HG02884 (cell line): ENCODE measurements around the gene MED25.

Source experiments
- ATAC-seq: cut with Tn5 transposase; IDR thresholded peaks from one replicate; pipeline ENCODE4 v1.9.1; 2021; ENCODE audit warnings: mild to moderate bottlenecking, moderate library complexity; ENCODE audit not compliant: unreplicated experiment

The MED25 gene

GRCh38 chr19:49798574-49798973, 19.5 kb upstream of the MED25 start:
- ATAC-seq = no peak

- ATAC-seq = no peak
Measured at GRCh38 chr19:49799271-49799797, 18.8 kb upstream of the MED25 start.

DNA sequence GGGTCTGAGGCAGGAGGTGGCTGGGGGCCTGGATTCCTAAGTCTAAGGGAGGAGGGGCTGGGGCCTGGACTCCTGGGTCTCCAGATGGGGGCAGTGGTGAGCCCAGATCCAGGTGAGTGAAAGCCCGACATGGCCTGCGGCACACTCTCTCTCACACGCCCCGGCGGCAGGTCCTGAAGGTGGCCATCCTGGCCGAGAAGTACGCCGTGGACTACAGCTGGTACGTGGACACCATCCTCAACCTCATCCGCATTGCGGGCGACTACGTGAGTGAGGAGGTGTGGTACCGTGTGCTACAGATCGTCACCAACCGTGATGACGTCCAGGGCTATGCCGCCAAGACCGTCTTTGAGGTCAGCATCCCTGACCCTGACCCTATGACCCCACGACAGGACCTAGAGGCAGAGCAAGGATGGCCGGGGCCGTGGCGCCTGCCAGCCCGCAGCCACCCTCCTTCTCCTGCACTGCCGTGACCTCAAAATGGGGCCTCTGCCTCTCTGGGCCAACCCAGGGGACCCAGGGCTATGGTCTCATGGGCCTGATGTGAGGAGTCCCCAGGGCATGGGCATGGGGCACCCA, 18.2 kb upstream of the MED25 start:
- no peak for ATAC-seq

- no peak for ATAC-seq
Measured at GRCh38 chr19:49800771-49801170, 17.3 kb upstream of the MED25 start.

GRCh38 chr19:49801401-49801888, 16.6 kb upstream of the MED25 start:
- ATAC-seq = no peak

DNA sequence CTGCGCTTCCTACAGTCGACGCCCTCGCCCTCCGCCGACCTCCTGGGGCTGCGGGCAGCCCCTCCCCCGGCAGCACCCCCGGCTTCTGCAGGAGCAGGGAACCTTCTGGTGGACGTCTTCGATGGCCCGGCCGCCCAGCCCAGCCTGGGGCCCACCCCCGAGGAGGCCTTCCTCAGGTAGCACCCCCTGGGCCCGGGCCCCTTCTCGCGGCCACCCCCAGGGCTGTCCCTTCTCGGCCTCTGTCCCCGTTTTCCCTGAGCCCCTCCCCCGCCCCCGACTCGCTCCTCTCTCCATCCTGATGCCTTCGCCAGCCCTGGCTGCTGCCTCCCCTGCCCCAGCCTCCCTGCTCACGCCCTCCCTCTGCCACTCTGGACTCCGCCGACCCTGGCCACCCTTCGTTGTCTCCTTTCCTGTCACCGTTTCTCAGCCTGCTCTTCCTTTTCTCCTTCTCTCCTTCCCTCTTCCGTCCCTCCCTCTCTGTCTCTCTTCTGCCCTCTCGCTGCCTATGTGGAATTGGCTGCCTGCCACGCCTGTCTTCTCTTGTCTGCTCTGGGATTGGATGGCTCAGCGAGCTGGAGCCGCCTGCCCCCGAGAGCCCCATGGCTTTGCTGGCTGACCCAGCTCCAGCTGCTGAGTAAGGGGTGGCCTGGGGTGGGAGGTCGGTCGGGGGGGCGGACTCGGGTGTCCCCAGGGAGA, 16.0 kb upstream of the MED25 start:
- ATAC-seq = no peak

- ATAC-seq = no peak
Measured at GRCh38 chr19:49802836-49803528, 15.1 kb upstream of the MED25 start.

GRCh38 chr19:49803529-49803856, 14.6 kb upstream of the MED25 start:
- ATAC-seq = no peak

DNA sequence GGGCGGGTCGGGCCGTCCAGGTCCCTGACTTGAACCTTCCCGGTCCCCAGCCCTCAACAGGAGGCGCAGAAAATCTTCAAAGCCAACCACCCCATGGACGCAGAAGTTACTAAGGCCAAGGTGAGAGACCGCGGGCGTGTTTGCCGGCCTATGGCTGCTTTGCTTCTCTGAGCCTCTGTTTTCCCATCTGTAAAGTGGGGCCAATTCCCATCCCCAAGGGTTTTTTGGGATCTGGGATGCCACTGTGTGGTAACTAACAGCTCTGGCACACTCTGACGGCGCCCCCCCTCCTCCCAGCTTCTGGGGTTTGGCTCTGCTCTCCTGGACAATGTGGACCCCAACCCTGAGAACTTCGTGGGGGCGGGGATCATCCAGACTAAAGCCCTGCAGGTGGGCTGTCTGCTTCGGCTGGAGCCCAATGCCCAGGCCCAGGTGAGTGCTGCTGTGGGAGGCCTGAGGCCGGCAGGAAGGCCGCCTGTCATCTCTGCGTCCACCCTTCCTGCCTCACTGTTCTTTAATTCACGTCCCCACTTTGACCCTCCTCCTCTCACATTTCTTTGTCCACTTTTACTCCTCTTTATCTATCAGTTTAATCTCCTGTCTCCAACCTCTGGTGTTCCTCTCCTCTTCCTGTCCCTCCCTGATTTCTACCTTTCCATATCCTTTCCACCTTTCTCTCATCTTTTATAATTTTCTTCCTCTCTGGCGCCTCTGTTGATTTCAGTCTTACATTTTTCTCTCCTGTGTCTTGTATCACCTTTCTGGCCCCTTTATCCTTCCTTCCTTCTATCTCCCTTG, 12.1 kb upstream of the MED25 start:
- no peak for ATAC-seq

GRCh38 chr19:49806620-49806959, 11.5 kb upstream of the MED25 start:
- no peak for ATAC-seq

- ATAC-seq = no peak
Measured at GRCh38 chr19:49807058-49807903, 10.8 kb upstream of the MED25 start.

GRCh38 chr19:49807904-49808675, 10.0 kb upstream of the MED25 start:
- ATAC-seq = no peak

- no peak for ATAC-seq
Measured at GRCh38 chr19:49808711-49809159, 9.4 kb upstream of the MED25 start.

GRCh38 chr19:49809160-49809940, 8.7 kb upstream of the MED25 start:
- no peak for ATAC-seq

- ATAC-seq = no peak
Measured at GRCh38 chr19:49809941-49810389, 8.1 kb upstream of the MED25 start.

DNA sequence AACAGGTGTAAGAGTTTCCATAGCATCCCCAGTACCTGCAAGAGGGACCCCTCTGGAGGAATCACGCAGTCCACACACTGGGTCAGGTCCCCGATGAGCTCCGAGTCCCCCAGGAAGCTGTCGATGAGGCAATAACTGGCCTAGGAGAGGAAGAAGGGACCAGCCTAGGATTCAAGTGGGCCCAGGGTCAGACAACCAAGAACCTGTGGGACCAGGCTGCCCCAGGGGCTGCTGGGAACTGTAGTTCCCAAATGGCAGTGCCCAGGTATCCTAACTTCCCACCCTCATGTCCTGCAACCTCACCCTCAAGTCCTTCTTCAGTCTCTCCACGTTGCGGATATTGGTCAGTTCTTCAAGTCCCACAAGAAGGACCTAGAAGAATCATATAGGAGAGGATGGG, 6.8 kb upstream of the MED25 start:
- no peak for ATAC-seq

- ATAC-seq = no peak
Measured at GRCh38 chr19:49812452-49812996, 5.6 kb upstream of the MED25 start.
